ENCODE measurements around the gene RBFA. TPM values are rescaled to one million over a fixed set of nuclear protein-coding genes. Genes with fewer than 3 reads are reported as not detected.

Gene RBFA, protein sequence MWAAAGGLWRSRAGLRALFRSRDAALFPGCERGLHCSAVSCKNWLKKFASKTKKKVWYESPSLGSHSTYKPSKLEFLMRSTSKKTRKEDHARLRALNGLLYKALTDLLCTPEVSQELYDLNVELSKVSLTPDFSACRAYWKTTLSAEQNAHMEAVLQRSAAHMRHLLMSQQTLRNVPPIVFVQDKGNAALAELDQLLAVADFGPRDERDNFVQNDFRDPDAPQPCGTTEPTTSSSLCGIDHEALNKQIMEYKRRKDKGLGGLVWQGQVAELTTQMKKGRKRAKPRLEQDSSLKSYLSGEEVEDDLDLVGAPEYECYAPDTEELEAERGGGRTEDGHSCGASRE
- total RNA-seq (2016; rRNA removed; fragmentation: Illumina TruSeq; extraction: Trizol) (42.2 and 42.4 TPM in 2 replicates), polyA plus RNA-seq (2011; rRNA removed) (29.7 and 31.7 TPM in 2 replicates), polyA minus RNA-seq (2011; rRNA and poly(A)+ RNA removed; ENCODE audit: low replicate concordance) (21.7 and 27.6 TPM in 2 replicates), Bru-seq, nascent RNA (percentile 90 among the genes with signal in this experiment), BruChase-seq, experiment 1, labeled RNA remaining after a 6-hour chase (percentile 96 among the genes with signal in this experiment), BruChase-seq, experiment 2, labeled RNA remaining after a 2-hour chase (percentile 95 among the genes with signal in this experiment)
- total RNA-seq (2016; cell fraction: cytosol; rRNA removed; fragmentation: Illumina TruSeq; extraction: Trizol; ENCODE audit: low read depth): 13.9 and 16.9 TPM in 2 replicates
- total RNA-seq (2016; cell fraction: insoluble cytoplasmic fraction; rRNA removed; fragmentation: Illumina TruSeq; extraction: Trizol): 43.3 and 44.9 TPM in 2 replicates
- total RNA-seq (2016; cell fraction: membrane; rRNA removed; fragmentation: Illumina TruSeq; extraction: Trizol): 22.2 and 22.8 TPM in 2 replicates
- total RNA-seq (2016; cell fraction: nucleus; rRNA removed; fragmentation: Illumina TruSeq; extraction: Trizol): 31.4 and 38.8 TPM in 2 replicates
- polyA plus RNA-seq (2011; cell fraction: cytosol; rRNA removed): 22.0 and 22.4 TPM in 2 replicates
- 40.3 and 51.2 TPM in 2 replicates for polyA plus RNA-seq (2011; cell fraction: nucleus; rRNA removed)
- polyA plus RNA-seq (2012): 21.5 and 24.8 TPM in 2 replicates
- 13.2 and 15.2 TPM in 2 replicates for polyA plus RNA-seq (2016; cell fraction: cytosol; fragmentation: Illumina TruSeq; extraction: Trizol; ENCODE audit: low read depth)
- polyA plus RNA-seq (2016; cell fraction: insoluble cytoplasmic fraction; fragmentation: Illumina TruSeq; extraction: Trizol; ENCODE audit: low read depth): 42.0 and 44.0 TPM in 2 replicates
- 18.4 and 18.9 TPM in 2 replicates for polyA plus RNA-seq (2016; cell fraction: membrane; fragmentation: Illumina TruSeq; extraction: Trizol; ENCODE audit: low read depth)
- polyA plus RNA-seq (2016; cell fraction: nucleus; fragmentation: Illumina TruSeq; extraction: Trizol; ENCODE audit: insufficient read depth, low read depth): 40.6 and 48.1 TPM in 2 replicates
- polyA minus RNA-seq (2011; cell fraction: cytosol; rRNA and poly(A)+ RNA removed): 9.1 and 9.3 TPM in 2 replicates
- polyA minus RNA-seq (2011; cell fraction: nucleus; rRNA and poly(A)+ RNA removed): 71.3 and 80.8 TPM in 2 replicates
- long read RNA-seq, experiment 1, transcript RBFA-202 (7 exons, 1,407 nt): major isoform, 52 of 57 reads
- long read RNA-seq, experiment 1, partial matches to known transcripts: 0 of 57 reads
- long read RNA-seq, experiment 1, other reads (novel, unspliced or antisense): 3 of 57 reads
- long read RNA-seq, experiment 2, transcript RBFA-202 (7 exons, 1,407 nt): major isoform, 24 of 38 reads
- long read RNA-seq, experiment 2, partial matches to known transcripts: 11 of 38 reads
- long read RNA-seq, experiment 2, other reads (novel, unspliced or antisense): 1 of 38 reads

DNA sequence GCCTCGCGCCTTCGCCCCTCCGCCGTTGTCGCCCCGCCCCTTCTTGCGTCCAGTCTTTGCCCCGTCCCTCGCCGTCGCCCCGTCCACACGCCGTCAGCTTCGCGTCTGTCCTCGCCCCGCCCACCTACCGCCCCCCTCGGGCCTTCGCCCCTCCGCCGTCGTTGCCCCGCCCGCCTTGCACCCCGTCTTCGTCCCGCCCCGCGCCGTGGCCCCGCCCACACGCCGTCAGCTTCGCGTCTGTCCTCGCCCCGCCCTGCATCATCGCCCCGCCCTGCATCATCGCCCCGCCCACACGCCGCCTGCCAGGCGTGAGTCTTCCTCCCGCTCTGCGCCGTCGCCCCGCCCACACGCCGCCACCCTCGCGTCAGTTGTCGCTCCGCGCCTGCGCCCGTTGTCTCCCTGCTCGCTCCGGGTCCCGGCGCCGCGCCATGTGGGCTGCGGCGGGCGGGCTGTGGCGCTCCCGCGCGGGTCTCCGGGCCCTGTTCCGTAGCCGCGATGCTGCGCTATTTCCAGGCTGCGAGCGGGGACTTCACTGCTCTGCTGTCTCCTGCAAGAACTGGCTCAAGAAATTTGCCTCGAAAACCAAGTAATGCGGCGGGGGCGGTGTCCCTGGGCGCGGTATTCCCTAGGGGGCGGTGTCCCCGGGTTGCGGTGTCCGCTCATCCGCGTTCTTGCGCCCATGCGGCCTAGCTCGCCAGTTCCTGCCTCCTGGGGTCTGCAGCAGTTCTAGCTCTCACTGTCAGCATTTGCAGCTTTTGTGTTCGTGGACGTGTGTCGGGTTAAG lies at the start of gene RBFA:
RBFA (plus strand) TSS at position 367 of the 784 bp plus-strand sequence; CDS start at position 429, 62 bp downstream.
- 0% methylated on average over 35 of the region's 99 CpGs for WGBS (ENCODE audit: low lambda C conversion rate)
- BruUV-seq (replicated peaks): no TSS peak
- no peak for TF ChIP-seq ZNF33A (CRISPR knock-in tag; IDR thresholded peaks at IDR 0.05; ENCODE audit: borderline replicate concordance)
- TF ChIP-seq ARID2 (CRISPR knock-in tag; IDR thresholded peaks at IDR 0.05; ENCODE audit: borderline replicate concordance): no peak
- TF ChIP-seq, protein P1, sequence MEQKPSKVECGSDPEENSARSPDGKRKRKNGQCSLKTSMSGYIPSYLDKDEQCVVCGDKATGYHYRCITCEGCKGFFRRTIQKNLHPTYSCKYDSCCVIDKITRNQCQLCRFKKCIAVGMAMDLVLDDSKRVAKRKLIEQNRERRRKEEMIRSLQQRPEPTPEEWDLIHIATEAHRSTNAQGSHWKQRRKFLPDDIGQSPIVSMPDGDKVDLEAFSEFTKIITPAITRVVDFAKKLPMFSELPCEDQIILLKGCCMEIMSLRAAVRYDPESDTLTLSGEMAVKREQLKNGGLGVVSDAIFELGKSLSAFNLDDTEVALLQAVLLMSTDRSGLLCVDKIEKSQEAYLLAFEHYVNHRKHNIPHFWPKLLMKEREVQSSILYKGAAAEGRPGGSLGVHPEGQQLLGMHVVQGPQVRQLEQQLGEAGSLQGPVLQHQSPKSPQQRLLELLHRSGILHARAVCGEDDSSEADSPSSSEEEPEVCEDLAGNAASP (CRISPR knock-in tag; IDR thresholded peaks at IDR 0.05; ENCODE audit: borderline replicate concordance): no peak
- peak; percentile 75 for TF ChIP-seq RFXAP (CRISPR knock-in tag; IDR thresholded peaks at IDR 0.05; ENCODE audit: borderline replicate concordance)
- TF ChIP-seq ZNF331 (CRISPR knock-in tag; IDR thresholded peaks at IDR 0.05): peak; percentile 26; the same call in 1 of the 2 replicates
- 0 out of 2 replicates have a peak, but pooled peaks have one; percentile 49 for TF ChIP-seq ZNF121 (CRISPR knock-in tag; IDR thresholded peaks at IDR 0.05)
- peak; percentile 56; the same call in 1 of the 2 replicates for TF ChIP-seq ZNF451 (CRISPR knock-in tag; IDR thresholded peaks at IDR 0.05)
- no peak; the same call in 1 of the 2 replicates for TF ChIP-seq TSC22D2 (CRISPR knock-in tag; IDR thresholded peaks at IDR 0.05; ENCODE audit: borderline replicate concordance)
- no peak for TF ChIP-seq ZNF382 (CRISPR knock-in tag; IDR thresholded peaks at IDR 0.05; ENCODE audit: borderline replicate concordance)
- TF ChIP-seq SRY (CRISPR knock-in tag; IDR thresholded peaks at IDR 0.05): no peak; the same call in 1 of the 2 replicates
- TF ChIP-seq MIER2 (CRISPR knock-in tag; IDR thresholded peaks at IDR 0.05): no peak
- TF ChIP-seq ZNF891 (CRISPR knock-in tag; IDR thresholded peaks at IDR 0.05): peak; percentile 71

More for the DNA sequence above, at the start of gene RBFA:
- H3K36me3 ChIP-seq (replicated peaks in 1 of 2; ENCODE audit: control insufficient read depth in 1 of 2, insufficient read depth in 2 of 2, low read length in 2 of 2): peaks cover 9 to 18% of the 10 kb centered on the region in 2 experiments; a peak in 4 of 5 replicates
- DNase-seq (ENCODE audit: low spot score) (peak; percentile 88), FAIRE-seq (peak; percentile 57), ATAC-seq (peak; percentile 90)
- H3K9ac ChIP-seq (ENCODE audit: insufficient read depth, low read depth, low read length): peak within 1 kb of the TSS; percentile 82
- H3K79me2 ChIP-seq (ENCODE audit: insufficient read depth, low read length): peaks cover 27% of the 10 kb centered on the region
- H3K4me1 ChIP-seq (ENCODE audit: insufficient read depth, low read length): peaks cover 37% of the 10 kb centered on the region
- peaks cover 7% of the 10 kb centered on the region; the same call in 1 of the 2 replicates for H4K20me1 ChIP-seq (ENCODE audit: insufficient read depth, low read length)
- H3K4me2 ChIP-seq (ENCODE audit: low read depth, low read length): peak within 1 kb of the TSS; percentile 97
- H3K27ac ChIP-seq (ENCODE audit: extremely low read length, insufficient read depth, low read length): peak within 1 kb of the TSS; percentile 79
- POLR2A ChIA-PET: interaction anchor here (0.6 to 4.5 kb wide), 23 partner anchors 10 to 129 kb away, joined by 3 to 39 read pairs (median 4); partner anchors contain the start of genes ADNP2, SLC66A2 and TXNL4A
- CTCF ChIA-PET (ENCODE audit: low intra/inter-chr PET ratio, low total read pairs): interaction anchor here (1.4 kb wide), 1 partner anchor 100 kb away, joined by 3 read pairs; no protein-coding TSS in a partner anchor
- H2AFZ ChIP-seq (ENCODE audit: low read length): no peak within 1 kb of the TSS
- H3K4me3 ChIP-seq (replicated peaks in 1 of 3; ENCODE audit: insufficient read depth in 1 of 3, low read depth in 2 of 3, low read length in 3 of 3): peak within 1 kb of the TSS; percentile 74 to 90 (median 86)
- intact Hi-C loops (cut with micrococcal nuclease; ENCODE audit: unreplicated experiment): loop anchor here (1.0 to 2.0 kb wide), 3 partner anchors 45 to 100 kb away; partner anchors contain the start of gene TXNL4A
- H3K27me3 ChIP-seq (ENCODE audit: control insufficient read depth in 1 of 2, insufficient read depth in 2 of 2, low read length in 2 of 2): no peaks in the 10 kb centered on the region; a peak in 1 of 5 replicates
- no peaks in the 10 kb centered on the region for H3K9me3 ChIP-seq (ENCODE audit: low read length)
- in situ Hi-C loops (cut with HindIII; ENCODE audit: extremely low pct_ligation_motif_present, low pct_unique_long_range_greater_than_20kb): loop anchor here (5.0 kb wide), 1 partner anchor 47 kb away; the partner anchor contains the start of gene TXNL4A

Measured in HepG2 (cell line).